SK-N-SH (cell line): ENCODE results near the gene MEX3D. TPM values are rescaled to one million over a fixed set of nuclear protein-coding genes. Genes with fewer than 3 reads are reported as not detected.

ENCODE experiments used
- CTCF ChIA-PET: fragments of 300-600, 350-600 bp; formaldehyde crosslinking; extraction: SDS; loops from one replicate; lab custom pipeline; 2021; lab: Yijun Ruan, JAX
- POLR2A ChIA-PET: fragments of 350-600 bp; sonication (Branson Sonifier 250); formaldehyde crosslinking; extraction: SDS; loops from one replicate; lab custom pipeline; 2020; ENCODE audit warnings: antibody characterized with exemption, inconsistent platforms; lab: Yijun Ruan, JAX
- DNase-seq: peaks from one replicate; pipeline ENCODE4 v3.0.0; 2012
- H2AFZ ChIP-seq: fragments of 200-600 bp; sonication (generic); 2 replicates; pipeline ENCODE4 v1.8.1; 2016; ENCODE audit warnings: antibody characterized with exemption, mild to moderate bottlenecking, low read depth
- H3F3A ChIP-seq: fragments of 200-600 bp; sonication (generic); replicated peaks from 2 replicates; pipeline ENCODE3; 2016; ENCODE audit warnings: antibody characterized with exemption, mild to moderate bottlenecking; ENCODE audit not compliant: insufficient read depth
- H3K27ac ChIP-seq, 2 experiments: fragments of 200-500 bp in 1 of 2; fragments of 200-600 bp in 1 of 2; sonication (Bioruptor generic) in 1 of 2; sonication (generic), shearing (Covaris generic) in 1 of 2; 2 replicates each; pipeline versions ENCODE4 v1.5.1 to v1.6.1; 2014 to 2016; ENCODE audit warnings: low read depth in 2 of 2, inconsistent platforms in 1 of 2, low read length in 1 of 2, mild to moderate bottlenecking in 1 of 2, mixed read lengths in 1 of 2
- H3K27me3 ChIP-seq: fragments of 200-600 bp; sonication (generic), shearing (Covaris generic); 2 replicates; pipeline ENCODE4 v1.6.1; 2016; ENCODE audit warnings: mixed run types; ENCODE audit not compliant: insufficient read depth
- H3K36me3 ChIP-seq, 2 experiments: fragments of 200-500 bp in 1 of 2; fragments of 200-600 bp in 1 of 2; sonication (Bioruptor generic) in 1 of 2; sonication (generic) in 1 of 2; replicated peaks in 1 of 2; 2 replicates each; pipeline versions ENCODE3 to v1.5.1; 2014 to 2016; ENCODE audit warnings: low read length in 1 of 2, mild to moderate bottlenecking in 1 of 2; ENCODE audit not compliant: insufficient read depth in 2 of 2, control insufficient read depth in 1 of 2
- H3K4me1 ChIP-seq, 2 experiments: fragments of 200-500 bp in 1 of 2; fragments of 200-600 bp in 1 of 2; sonication (Bioruptor generic) in 1 of 2; sonication (generic), shearing (Covaris generic) in 1 of 2; 2 replicates each; pipeline versions ENCODE4 v1.5.1 to v1.6.1; 2014 to 2016; ENCODE audit warnings: low read depth in 1 of 2, low read length in 1 of 2, mixed run types in 1 of 2; ENCODE audit not compliant: insufficient read depth in 2 of 2, control insufficient read depth in 1 of 2
- H3K4me2 ChIP-seq: fragments of 200-600 bp; sonication (generic), shearing (Covaris generic); 2 replicates; pipeline ENCODE4 v1.6.1; 2017; ENCODE audit warnings: mixed run types
- H3K4me3 ChIP-seq, 2 experiments: fragments of 200-500 bp in 1 of 2; fragments of 200-600 bp in 1 of 2; sonication (Bioruptor generic) in 1 of 2; sonication (generic), shearing (Covaris generic) in 1 of 2; 2 replicates each; pipeline versions ENCODE4 v1.5.1 to v1.8.1; 2014 to 2016; ENCODE audit warnings: low read depth in 2 of 2, inconsistent platforms in 1 of 2, low read length in 1 of 2, mild to moderate bottlenecking in 1 of 2, mixed read lengths in 1 of 2, moderate library complexity in 1 of 2
- H3K79me2 ChIP-seq: fragments of 200-600 bp; sonication (generic); 2 replicates; pipeline ENCODE4 v1.8.1; 2017; ENCODE audit warnings: mild to moderate bottlenecking; ENCODE audit not compliant: insufficient read depth
- H3K9ac ChIP-seq: fragments of 200-600 bp; sonication (generic); 2 replicates; pipeline ENCODE4 v1.6.1; 2017; ENCODE audit warnings: mixed run types
- H3K9me2 ChIP-seq: fragments of 200-600 bp; sonication (generic); 2 replicates; pipeline ENCODE4 v1.6.1; 2017; ENCODE audit warnings: mixed run types
- H3K9me3 ChIP-seq: fragments of 200-600 bp; sonication (generic); 2 replicates; pipeline ENCODE4 v1.6.1; 2017; ENCODE audit warnings: mixed run types, mild to moderate bottlenecking, moderate library complexity
- H4K20me1 ChIP-seq: fragments of 200-600 bp; sonication (generic); 2 replicates; pipeline ENCODE4 v1.6.1; 2017; ENCODE audit warnings: mild to moderate bottlenecking, mixed run types; ENCODE audit not compliant: insufficient read depth
- EZH2phosphoT487 ChIP-seq: fragments of 200-600 bp; sonication (generic); IDR thresholded peaks from 2 replicates; pipeline ENCODE4 v1.6.1; 2017; ENCODE audit warnings: low read depth, mixed run types, mild to moderate bottlenecking, antibody characterized with exemption, moderate library complexity, borderline replicate concordance
- FOSL2 ChIP-seq: IDR thresholded peaks from 2 replicates; pipeline ENCODE4 v1.4.0; 2012; ENCODE audit warnings: low read depth, mild to moderate bottlenecking, moderate library complexity, borderline replicate concordance
- FOXJ3 ChIP-seq: sonication (generic); formaldehyde crosslinking; IDR thresholded peaks from 2 replicates; pipeline ENCODE4 v1.5.1; 2020; ENCODE audit warnings: mild to moderate bottlenecking, missing genetic modification reagents
- NRF1 ChIP-seq: IDR thresholded peaks from 2 replicates; pipeline ENCODE4 v1.6.1; 2012; ENCODE audit warnings: low read depth, mild to moderate bottlenecking, low read length
- POLR2AphosphoS5 ChIP-seq: IDR thresholded peaks from 2 replicates; pipeline ENCODE4 v1.6.1; 2012; ENCODE audit warnings: low read depth, low read length
- RAD21 ChIP-seq: IDR thresholded peaks from 2 replicates; pipeline ENCODE4 v1.6.1; 2012; ENCODE audit warnings: mild to moderate bottlenecking, low read length
- SMC3 ChIP-seq: IDR thresholded peaks from 2 replicates; pipeline ENCODE4 v1.6.1; 2012; ENCODE audit warnings: low read depth, low read length, improper control_type of control experiment
- WGBS: methylation state at CpG from one replicate; pipeline ENCODE4 v1.1.6; 2017; ENCODE audit warnings: low lambda C conversion rate; 5-methylcytosine and 5-hydroxymethylcytosine counted together
- polyA plus RNA-seq, 3 experiments: library from polyadenylated mRNA; depleted of rRNA; stranded (reverse); fragments of >200 nt; gene quantifications; 2 replicates each; pipeline ENCODE4 v1.2.3, GENCODE V29; 2012
- TF ChIP-seq, protein P1 (sequence below): fragments of 150-350 bp; IDR thresholded peaks from 2 replicates; pipeline ENCODE4 v1.6.1; 2017; ENCODE audit warnings: antibody characterized with exemption, low read length, low read depth, borderline replicate concordance
- TF ChIP-seq, protein P2 (sequence below): fragments of 150-350 bp; IDR thresholded peaks from 2 replicates; pipeline ENCODE4 v1.6.1; 2016; ENCODE audit warnings: mild to moderate bottlenecking, low read depth, low read length
- TF ChIP-seq, protein P3 (sequence below): IDR thresholded peaks from 2 replicates; pipeline ENCODE4 v1.6.1; 2012; ENCODE audit warnings: mild to moderate bottlenecking, low read depth, low read length, moderate library complexity
- TF ChIP-seq, protein P4 (sequence below): IDR thresholded peaks from 2 replicates; pipeline ENCODE4 v1.4.0; 2012; ENCODE audit warnings: low read depth, borderline replicate concordance

The MEX3D gene
- polyA plus RNA-seq, 1 of the 3 experiments (the other 2 are of a cell fraction): 14.9 TPM

DNA sequence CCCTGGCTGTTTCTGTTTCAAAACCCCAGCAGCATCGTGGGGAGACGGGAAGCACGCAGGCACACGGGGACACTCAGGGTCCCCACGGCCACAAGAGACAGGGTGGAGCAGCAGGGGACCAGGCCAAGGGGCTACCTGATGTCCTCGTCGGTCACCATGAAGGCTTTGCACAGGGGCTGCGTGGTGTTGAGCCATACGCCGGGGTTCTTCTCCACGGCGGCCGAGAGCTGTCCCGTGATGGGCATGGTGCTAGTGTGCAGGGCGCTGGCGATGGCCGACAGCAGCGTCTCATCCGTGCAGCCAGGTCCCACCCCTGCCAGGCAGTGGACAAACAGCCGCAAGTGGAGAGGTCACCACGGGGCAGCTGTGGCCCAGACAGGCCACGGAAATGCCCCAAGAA, 12.8 kb upstream of the MEX3D start:
- ChIA-PET CTCF (no interaction called here), POLR2A (interaction anchor here (1.4 kb wide), 1 partner anchor 12 kb away, joined by 4 read pairs; the partner anchor contains the start of gene MBD3)
- H3K27me3 ChIP-seq: no peaks in the 10 kb centered on the region
- H3K9ac ChIP-seq: no peak overlapping the region
- 87% methylated on average over 15 of the region's 22 CpGs for WGBS
- no peak overlapping the region for H3K4me3 ChIP-seq
- TF ChIP-seq, protein P1, sequence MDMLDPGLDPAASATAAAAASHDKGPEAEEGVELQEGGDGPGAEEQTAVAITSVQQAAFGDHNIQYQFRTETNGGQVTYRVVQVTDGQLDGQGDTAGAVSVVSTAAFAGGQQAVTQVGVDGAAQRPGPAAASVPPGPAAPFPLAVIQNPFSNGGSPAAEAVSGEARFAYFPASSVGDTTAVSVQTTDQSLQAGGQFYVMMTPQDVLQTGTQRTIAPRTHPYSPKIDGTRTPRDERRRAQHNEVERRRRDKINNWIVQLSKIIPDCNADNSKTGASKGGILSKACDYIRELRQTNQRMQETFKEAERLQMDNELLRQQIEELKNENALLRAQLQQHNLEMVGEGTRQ: no peak
- TF ChIP-seq, protein P2, sequence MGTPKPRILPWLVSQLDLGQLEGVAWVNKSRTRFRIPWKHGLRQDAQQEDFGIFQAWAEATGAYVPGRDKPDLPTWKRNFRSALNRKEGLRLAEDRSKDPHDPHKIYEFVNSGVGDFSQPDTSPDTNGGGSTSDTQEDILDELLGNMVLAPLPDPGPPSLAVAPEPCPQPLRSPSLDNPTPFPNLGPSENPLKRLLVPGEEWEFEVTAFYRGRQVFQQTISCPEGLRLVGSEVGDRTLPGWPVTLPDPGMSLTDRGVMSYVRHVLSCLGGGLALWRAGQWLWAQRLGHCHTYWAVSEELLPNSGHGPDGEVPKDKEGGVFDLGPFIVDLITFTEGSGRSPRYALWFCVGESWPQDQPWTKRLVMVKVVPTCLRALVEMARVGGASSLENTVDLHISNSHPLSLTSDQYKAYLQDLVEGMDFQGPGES: no peak
- TF ChIP-seq FOXJ3 (CRISPR knock-in tag) (no peak), POLR2AphosphoS5 (no peak), RAD21 (no peak), NRF1 (no peak), FOSL2 (no peak), EZH2phosphoT487 (no peak), SMC3 (no peak)
- TF ChIP-seq, protein P3, sequence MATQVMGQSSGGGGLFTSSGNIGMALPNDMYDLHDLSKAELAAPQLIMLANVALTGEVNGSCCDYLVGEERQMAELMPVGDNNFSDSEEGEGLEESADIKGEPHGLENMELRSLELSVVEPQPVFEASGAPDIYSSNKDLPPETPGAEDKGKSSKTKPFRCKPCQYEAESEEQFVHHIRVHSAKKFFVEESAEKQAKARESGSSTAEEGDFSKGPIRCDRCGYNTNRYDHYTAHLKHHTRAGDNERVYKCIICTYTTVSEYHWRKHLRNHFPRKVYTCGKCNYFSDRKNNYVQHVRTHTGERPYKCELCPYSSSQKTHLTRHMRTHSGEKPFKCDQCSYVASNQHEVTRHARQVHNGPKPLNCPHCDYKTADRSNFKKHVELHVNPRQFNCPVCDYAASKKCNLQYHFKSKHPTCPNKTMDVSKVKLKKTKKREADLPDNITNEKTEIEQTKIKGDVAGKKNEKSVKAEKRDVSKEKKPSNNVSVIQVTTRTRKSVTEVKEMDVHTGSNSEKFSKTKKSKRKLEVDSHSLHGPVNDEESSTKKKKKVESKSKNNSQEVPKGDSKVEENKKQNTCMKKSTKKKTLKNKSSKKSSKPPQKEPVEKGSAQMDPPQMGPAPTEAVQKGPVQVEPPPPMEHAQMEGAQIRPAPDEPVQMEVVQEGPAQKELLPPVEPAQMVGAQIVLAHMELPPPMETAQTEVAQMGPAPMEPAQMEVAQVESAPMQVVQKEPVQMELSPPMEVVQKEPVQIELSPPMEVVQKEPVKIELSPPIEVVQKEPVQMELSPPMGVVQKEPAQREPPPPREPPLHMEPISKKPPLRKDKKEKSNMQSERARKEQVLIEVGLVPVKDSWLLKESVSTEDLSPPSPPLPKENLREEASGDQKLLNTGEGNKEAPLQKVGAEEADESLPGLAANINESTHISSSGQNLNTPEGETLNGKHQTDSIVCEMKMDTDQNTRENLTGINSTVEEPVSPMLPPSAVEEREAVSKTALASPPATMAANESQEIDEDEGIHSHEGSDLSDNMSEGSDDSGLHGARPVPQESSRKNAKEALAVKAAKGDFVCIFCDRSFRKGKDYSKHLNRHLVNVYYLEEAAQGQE: no peak
- TF ChIP-seq, protein P4, sequence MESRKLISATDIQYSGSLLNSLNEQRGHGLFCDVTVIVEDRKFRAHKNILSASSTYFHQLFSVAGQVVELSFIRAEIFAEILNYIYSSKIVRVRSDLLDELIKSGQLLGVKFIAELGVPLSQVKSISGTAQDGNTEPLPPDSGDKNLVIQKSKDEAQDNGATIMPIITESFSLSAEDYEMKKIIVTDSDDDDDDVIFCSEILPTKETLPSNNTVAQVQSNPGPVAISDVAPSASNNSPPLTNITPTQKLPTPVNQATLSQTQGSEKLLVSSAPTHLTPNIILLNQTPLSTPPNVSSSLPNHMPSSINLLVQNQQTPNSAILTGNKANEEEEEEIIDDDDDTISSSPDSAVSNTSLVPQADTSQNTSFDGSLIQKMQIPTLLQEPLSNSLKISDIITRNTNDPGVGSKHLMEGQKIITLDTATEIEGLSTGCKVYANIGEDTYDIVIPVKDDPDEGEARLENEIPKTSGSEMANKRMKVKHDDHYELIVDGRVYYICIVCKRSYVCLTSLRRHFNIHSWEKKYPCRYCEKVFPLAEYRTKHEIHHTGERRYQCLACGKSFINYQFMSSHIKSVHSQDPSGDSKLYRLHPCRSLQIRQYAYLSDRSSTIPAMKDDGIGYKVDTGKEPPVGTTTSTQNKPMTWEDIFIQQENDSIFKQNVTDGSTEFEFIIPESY: no peak
- H3K79me2 ChIP-seq: peaks cover 25% of the 10 kb centered on the region
- no peak overlapping the region for H3K4me2 ChIP-seq
- H3K4me1 ChIP-seq: no peaks in the 10 kb centered on the region
- no peak for DNase-seq
- no peaks in the 10 kb centered on the region for H3K9me3 ChIP-seq
- no peak overlapping the region for H2AFZ ChIP-seq
- no peak overlapping the region for H3K27ac ChIP-seq
- no peaks in the 10 kb centered on the region for H3F3A ChIP-seq
- no peaks in the 10 kb centered on the region for H3K9me2 ChIP-seq
- H3K36me3 ChIP-seq: peaks cover 13 to 34% of the 10 kb centered on the region in 2 experiments
- H4K20me1 ChIP-seq: peaks cover 8% of the 10 kb centered on the region; the same call in 1 of the 2 replicates
